Measurements from ENCODE around the gene ABI3BP.

The ABI3BP gene

GRCh38 chr3:100766069-100766468 lies 227.2 kb downstream of the ABI3BP start:
- no peaks in the 10 kb centered on the region for H3K27me3 ChIP-seq
- intact Hi-C loops (cut with DNase I; ENCODE audit: low total_unique reads), result no loop called here
- peaks cover 7 to 19% (median 10%) of the 10 kb centered on the region in 3 donors for H3K36me3 ChIP-seq
- H3K27ac ChIP-seq, result no peak overlapping the region
- DNase-seq, result no peak
- TF ChIP-seq, protein P1, sequence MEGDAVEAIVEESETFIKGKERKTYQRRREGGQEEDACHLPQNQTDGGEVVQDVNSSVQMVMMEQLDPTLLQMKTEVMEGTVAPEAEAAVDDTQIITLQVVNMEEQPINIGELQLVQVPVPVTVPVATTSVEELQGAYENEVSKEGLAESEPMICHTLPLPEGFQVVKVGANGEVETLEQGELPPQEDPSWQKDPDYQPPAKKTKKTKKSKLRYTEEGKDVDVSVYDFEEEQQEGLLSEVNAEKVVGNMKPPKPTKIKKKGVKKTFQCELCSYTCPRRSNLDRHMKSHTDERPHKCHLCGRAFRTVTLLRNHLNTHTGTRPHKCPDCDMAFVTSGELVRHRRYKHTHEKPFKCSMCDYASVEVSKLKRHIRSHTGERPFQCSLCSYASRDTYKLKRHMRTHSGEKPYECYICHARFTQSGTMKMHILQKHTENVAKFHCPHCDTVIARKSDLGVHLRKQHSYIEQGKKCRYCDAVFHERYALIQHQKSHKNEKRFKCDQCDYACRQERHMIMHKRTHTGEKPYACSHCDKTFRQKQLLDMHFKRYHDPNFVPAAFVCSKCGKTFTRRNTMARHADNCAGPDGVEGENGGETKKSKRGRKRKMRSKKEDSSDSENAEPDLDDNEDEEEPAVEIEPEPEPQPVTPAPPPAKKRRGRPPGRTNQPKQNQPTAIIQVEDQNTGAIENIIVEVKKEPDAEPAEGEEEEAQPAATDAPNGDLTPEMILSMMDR (IDR thresholded peaks at IDR 0.05), result no peak
- H3K4me3 ChIP-seq, result no peak overlapping the region
- peaks cover 0 to 5% (median 0%) of the 10 kb centered on the region in 4 donors for H3K4me1 ChIP-seq
- no peaks in the 10 kb centered on the region for H3K9me3 ChIP-seq

DNA sequence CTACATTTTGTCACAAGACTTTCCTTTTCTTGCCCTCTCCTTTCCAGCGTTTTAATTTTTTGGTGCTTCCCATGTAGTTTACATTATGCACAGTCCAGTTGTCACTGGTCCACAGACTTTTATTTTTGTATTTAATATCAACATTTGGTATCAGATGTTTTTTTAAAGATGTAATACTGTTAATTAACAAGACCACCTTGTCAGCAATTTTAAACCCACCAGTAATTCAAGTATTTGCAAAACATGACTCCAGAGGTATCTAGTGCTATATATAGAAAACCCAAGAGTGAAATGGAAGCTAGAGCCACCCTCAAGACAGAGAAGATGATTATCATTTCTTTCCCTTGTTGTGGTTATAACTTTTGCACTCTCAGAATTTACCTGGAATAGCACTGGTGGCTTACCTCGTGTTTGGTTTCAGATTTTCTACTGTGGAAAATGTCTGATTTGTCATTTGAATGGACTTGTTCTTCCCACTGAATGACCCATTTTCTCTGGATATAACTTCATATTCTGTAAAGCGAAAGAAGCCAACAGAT lies 227.7 kb downstream of the ABI3BP start:
- no peak for DNase-seq
- H3K4me1 ChIP-seq, result peaks cover 0 to 7% (median 0%) of the 10 kb centered on the region in 4 donors

GRCh38 chr3:100761951-100762350 lies 231.3 kb downstream of the ABI3BP start:
- H3K27me3 ChIP-seq, result no peaks in the 10 kb centered on the region
- H3K4me3 ChIP-seq, result no peak overlapping the region
- H3K9me3 ChIP-seq, result no peaks in the 10 kb centered on the region
- no peak for DNase-seq
- peaks cover 0 to 11% (median 0%) of the 10 kb centered on the region in 3 donors for H3K36me3 ChIP-seq
- intact Hi-C loops (cut with DNase I; ENCODE audit: low total_unique reads), result no loop called here
- TF ChIP-seq, protein P1 (IDR thresholded peaks at IDR 0.05), result no peak
- no peak overlapping the region for H3K27ac ChIP-seq
- peaks cover 0 to 26% (median 0%) of the 10 kb centered on the region in 4 donors for H3K4me1 ChIP-seq

More for the DNA sequence above, 227.7 kb downstream of the ABI3BP start:
- H3K27me3 ChIP-seq, result no peaks in the 10 kb centered on the region
- no peak overlapping the region for H3K4me3 ChIP-seq
- H3K9me3 ChIP-seq, result no peaks in the 10 kb centered on the region
- peaks cover 6 to 19% (median 7%) of the 10 kb centered on the region in 3 donors for H3K36me3 ChIP-seq
- TF ChIP-seq, protein P1 (IDR thresholded peaks at IDR 0.05), result no peak
- no peak overlapping the region for H3K27ac ChIP-seq
- intact Hi-C loops (cut with DNase I; ENCODE audit: low total_unique reads), result no loop called here

GRCh38 chr3:100761211-100761942 lies 231.8 kb downstream of the ABI3BP start:
- peaks cover 0 to 5% (median 0%) of the 10 kb centered on the region in 3 donors for H3K36me3 ChIP-seq
- peaks cover 0 to 32% (median 0%) of the 10 kb centered on the region in 4 donors for H3K4me1 ChIP-seq
- H3K9me3 ChIP-seq, result no peaks in the 10 kb centered on the region
- no peak for DNase-seq
- no peak overlapping the region for H3K4me3 ChIP-seq
- no peaks in the 10 kb centered on the region for H3K27me3 ChIP-seq
- TF ChIP-seq, protein P1 (IDR thresholded peaks at IDR 0.05), result no peak
- intact Hi-C loops (cut with DNase I; ENCODE audit: low total_unique reads), result no loop called here
- no peak overlapping the region for H3K27ac ChIP-seq

- Histone ChIP-seq H3K27me3 (no peaks in the 10 kb centered on the region), H3K4me1 (peaks cover 0 to 42% (median 0%) of the 10 kb centered on the region in 4 donors), H3K9me3 (no peaks in the 10 kb centered on the region), H3K36me3 (no peaks in the 10 kb centered on the region), H3K4me3 (no peak overlapping the region), H3K27ac (peak overlapping the region in 1 of 2 donors; percentile 27)
- TF ChIP-seq, protein P1 (IDR thresholded peaks at IDR 0.05), result no peak
- no peak for DNase-seq
- intact Hi-C loops (cut with DNase I; ENCODE audit: low total_unique reads), result no loop called here
Measured at GRCh38 chr3:100760377-100760776, 232.8 kb downstream of the ABI3BP start.
